Measurements from ENCODE around the gene PKHD1.

Gene PKHD1

GRCh38 chr6:51887859-51888258, 199.6 kb downstream of the PKHD1 start:
- no peak overlapping the region for H3K4me3 ChIP-seq (ENCODE audit: low read depth, low read length)
- TF ChIP-seq, protein P1, sequence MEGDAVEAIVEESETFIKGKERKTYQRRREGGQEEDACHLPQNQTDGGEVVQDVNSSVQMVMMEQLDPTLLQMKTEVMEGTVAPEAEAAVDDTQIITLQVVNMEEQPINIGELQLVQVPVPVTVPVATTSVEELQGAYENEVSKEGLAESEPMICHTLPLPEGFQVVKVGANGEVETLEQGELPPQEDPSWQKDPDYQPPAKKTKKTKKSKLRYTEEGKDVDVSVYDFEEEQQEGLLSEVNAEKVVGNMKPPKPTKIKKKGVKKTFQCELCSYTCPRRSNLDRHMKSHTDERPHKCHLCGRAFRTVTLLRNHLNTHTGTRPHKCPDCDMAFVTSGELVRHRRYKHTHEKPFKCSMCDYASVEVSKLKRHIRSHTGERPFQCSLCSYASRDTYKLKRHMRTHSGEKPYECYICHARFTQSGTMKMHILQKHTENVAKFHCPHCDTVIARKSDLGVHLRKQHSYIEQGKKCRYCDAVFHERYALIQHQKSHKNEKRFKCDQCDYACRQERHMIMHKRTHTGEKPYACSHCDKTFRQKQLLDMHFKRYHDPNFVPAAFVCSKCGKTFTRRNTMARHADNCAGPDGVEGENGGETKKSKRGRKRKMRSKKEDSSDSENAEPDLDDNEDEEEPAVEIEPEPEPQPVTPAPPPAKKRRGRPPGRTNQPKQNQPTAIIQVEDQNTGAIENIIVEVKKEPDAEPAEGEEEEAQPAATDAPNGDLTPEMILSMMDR (conservative IDR thresholded peaks at IDR 0.05; ENCODE audit: low read depth, low read length), result no peak

DNA sequence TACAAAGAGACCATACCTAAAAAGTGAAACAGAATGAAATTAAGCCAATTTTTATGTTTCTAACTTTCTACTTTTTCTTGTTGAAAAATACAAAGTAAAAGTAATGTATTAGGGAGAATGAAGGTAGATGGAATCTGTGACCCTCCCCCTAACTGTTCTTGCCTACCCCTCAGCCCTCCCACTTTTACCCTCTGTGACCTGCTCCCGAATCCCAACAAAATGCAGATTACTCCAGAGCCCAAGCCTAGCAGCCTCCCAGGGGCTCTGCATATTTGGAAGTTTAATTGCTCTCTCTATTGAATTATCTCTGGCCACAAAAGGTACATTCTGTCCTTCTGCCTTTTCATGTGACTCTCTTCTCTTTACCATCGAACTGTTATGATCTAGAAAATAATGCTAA, 201.5 kb downstream of the PKHD1 start:
- no peak for DNase-seq (ENCODE audit: low read depth)
- no peak overlapping the region for H3K4me3 ChIP-seq (ENCODE audit: low read depth, low read length)
- TF ChIP-seq, protein P1 (conservative IDR thresholded peaks at IDR 0.05; ENCODE audit: low read depth, low read length), result no peak

More at GRCh38 chr6:51887859-51888258, 199.6 kb downstream of the PKHD1 start:
- no peak for DNase-seq (ENCODE audit: low read depth)

DNA sequence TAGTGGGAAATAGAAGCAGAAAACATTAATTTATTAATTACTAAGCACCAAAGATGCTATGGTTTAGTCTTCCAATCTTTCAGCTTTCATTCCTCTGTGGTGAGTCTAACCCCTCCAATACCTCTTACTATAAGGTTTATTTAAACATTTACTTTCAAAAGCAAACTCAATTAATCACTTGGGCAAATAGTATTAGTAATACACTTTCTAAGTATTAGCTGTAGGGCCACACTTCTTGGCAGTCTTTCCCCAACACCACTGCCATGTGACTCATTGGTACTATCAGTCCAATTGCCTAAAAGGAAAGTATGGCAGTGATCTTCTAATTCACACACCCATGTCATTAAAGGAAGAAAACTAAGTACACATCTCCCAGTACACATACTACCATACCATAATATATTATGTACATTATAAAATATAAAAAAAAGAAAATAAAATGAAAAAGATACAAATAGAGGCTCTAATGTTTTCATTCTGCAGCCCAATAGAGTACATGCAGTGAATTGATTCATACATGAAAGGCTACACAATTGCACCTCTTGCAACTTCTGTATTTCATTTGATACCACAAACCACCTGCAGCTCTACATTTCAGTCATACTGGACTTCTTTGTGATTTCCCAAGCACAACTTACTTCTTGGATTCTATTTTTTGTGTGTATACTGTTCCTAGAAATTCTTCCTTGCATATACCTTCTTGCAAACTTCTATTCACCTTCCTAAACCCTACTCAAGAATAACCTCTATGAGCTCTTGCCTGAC, 218.6 kb downstream of the PKHD1 start:
- no peak for DNase-seq (ENCODE audit: low read depth)
- no peak overlapping the region for H3K4me3 ChIP-seq (ENCODE audit: low read depth, low read length)
- TF ChIP-seq, protein P1 (conservative IDR thresholded peaks at IDR 0.05; ENCODE audit: low read depth, low read length), result no peak

GRCh38 chr6:51866867-51867266, 220.5 kb downstream of the PKHD1 start:
- TF ChIP-seq, protein P1 (conservative IDR thresholded peaks at IDR 0.05; ENCODE audit: low read depth, low read length), result no peak
- DNase-seq (ENCODE audit: low read depth), result no peak
- no peak overlapping the region for H3K4me3 ChIP-seq (ENCODE audit: low read depth, low read length)

- TF ChIP-seq, protein P1 (conservative IDR thresholded peaks at IDR 0.05; ENCODE audit: low read depth, low read length), result no peak
- no peak for DNase-seq (ENCODE audit: low read depth)
- H3K4me3 ChIP-seq (ENCODE audit: low read depth, low read length), result no peak overlapping the region
These were observed 221.4 kb downstream of the PKHD1 start for GRCh38 chr6:51865996-51866395.

DNA sequence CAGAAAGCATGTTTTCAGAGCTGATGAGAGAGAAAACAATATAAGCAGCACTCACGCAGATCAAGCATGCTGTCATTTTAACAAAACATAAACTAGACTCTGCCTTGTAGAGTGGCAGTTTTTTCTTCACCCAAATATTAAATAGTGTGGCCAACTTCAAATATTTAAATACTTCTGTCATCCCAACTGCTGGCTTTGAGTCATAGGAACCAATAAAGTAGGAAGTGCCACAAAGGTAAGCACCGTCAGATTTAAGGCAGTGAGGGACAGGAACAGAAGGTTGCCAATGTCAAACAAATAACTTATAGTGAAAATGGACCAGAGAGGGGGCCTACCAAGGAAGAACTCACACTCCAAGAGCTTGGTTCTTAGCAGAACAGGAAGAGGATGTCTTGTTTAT, 222.2 kb downstream of the PKHD1 start:
- H3K4me3 ChIP-seq (ENCODE audit: low read depth, low read length), result no peak overlapping the region

More for the DNA sequence above, 222.2 kb downstream of the PKHD1 start:
- no peak for DNase-seq (ENCODE audit: low read depth)
- TF ChIP-seq, protein P1 (conservative IDR thresholded peaks at IDR 0.05; ENCODE audit: low read depth, low read length), result no peak
